ENCODE measurements around the gene CD99L2.

GRCh38 chrX:150753357-150753756 is 145.1 kb downstream of the CD99L2 start:
- TF ChIP-seq CTCF (IDR thresholded peaks at IDR 0.05): no peak
- no peak for TF ChIP-seq POLR2AphosphoS5 (IDR thresholded peaks at IDR 0.05; ENCODE audit: low read depth, low read length)
- no peak for TF ChIP-seq REST (IDR thresholded peaks at IDR 0.05; ENCODE audit: insufficient read depth in 1 of 2, low read depth in 2 of 2, low read length in 1 of 2)
- no peak for TF ChIP-seq TCF7L2 (IDR thresholded peaks at IDR 0.05; ENCODE audit: low read depth, low read length)
- no peak for TF ChIP-seq SIN3A (IDR thresholded peaks at IDR 0.05; ENCODE audit: borderline replicate concordance, insufficient read depth, low read depth, low read length)
